GM06990 (cell line): ENCODE results near the gene CDKN2A.

ENCODE experiments used
- DNase-seq: peaks from one replicate; pipeline ENCODE4 v3.0.0-alpha.2; 2011; ENCODE audit not compliant: insufficient read length; ENCODE audit errors: extremely low read depth
- H3K27me3 ChIP-seq: replicated peaks from 2 replicates; pipeline ENCODE4 v1.6.0; 2011; ENCODE audit warnings: low read length; ENCODE audit not compliant: control insufficient read depth, insufficient read depth
- H3K36me3 ChIP-seq: 2 replicates; pipeline ENCODE4 v1.5.1; 2011; ENCODE audit warnings: low read length; ENCODE audit not compliant: control insufficient read depth, insufficient read depth
- H3K4me3 ChIP-seq: replicated peaks from 2 replicates; pipeline ENCODE4 v1.5.1; 2011; ENCODE audit warnings: low read depth, mild to moderate bottlenecking, control low read depth, low read length
- CTCF ChIP-seq: IDR thresholded peaks from 2 replicates; pipeline ENCODE4 v1.5.1; 2011; ENCODE audit warnings: low read length, control low read depth, mild to moderate bottlenecking, inconsistent platforms; ENCODE audit not compliant: insufficient read depth, poor library complexity, severe bottlenecking

The CDKN2A gene

GRCh38 chr9:21936161-21936560 is 58.0 kb downstream of the CDKN2A start:
- Histone ChIP-seq H3K27me3 (no peaks in the 10 kb centered on the region), H3K4me3 (no peak overlapping the region), H3K36me3 (no peaks in the 10 kb centered on the region)
- no peak for DNase-seq
- TF ChIP-seq CTCF = no peak

- no peak for TF ChIP-seq CTCF
- no peak overlapping the region for H3K4me3 ChIP-seq
- H3K36me3 ChIP-seq = no peaks in the 10 kb centered on the region
- no peaks in the 10 kb centered on the region for H3K27me3 ChIP-seq
- no peak for DNase-seq
Observed at GRCh38 chr9:21935631-21936030, 58.6 kb downstream of the CDKN2A start.

- no peak for DNase-seq
- no peaks in the 10 kb centered on the region for H3K36me3 ChIP-seq
- H3K4me3 ChIP-seq = no peak overlapping the region
- no peak for TF ChIP-seq CTCF
- no peaks in the 10 kb centered on the region for H3K27me3 ChIP-seq
Observed at GRCh38 chr9:21933865-21934264, 60.3 kb downstream of the CDKN2A start.

- Histone ChIP-seq H3K36me3 (no peaks in the 10 kb centered on the region), H3K4me3 (no peak overlapping the region), H3K27me3 (no peaks in the 10 kb centered on the region)
- no peak for DNase-seq
- no peak for TF ChIP-seq CTCF
Observed at GRCh38 chr9:21933281-21933680, 60.9 kb downstream of the CDKN2A start.

- Histone ChIP-seq H3K27me3 (no peaks in the 10 kb centered on the region), H3K4me3 (no peak overlapping the region), H3K36me3 (no peaks in the 10 kb centered on the region)
- no peak for TF ChIP-seq CTCF
- DNase-seq = no peak
Observed at GRCh38 chr9:21931428-21931827, 62.8 kb downstream of the CDKN2A start.

- Histone ChIP-seq H3K4me3 (no peak overlapping the region), H3K27me3 (no peaks in the 10 kb centered on the region), H3K36me3 (no peaks in the 10 kb centered on the region)
- no peak for TF ChIP-seq CTCF
- no peak for DNase-seq
Observed at GRCh38 chr9:21927752-21928151, 66.4 kb downstream of the CDKN2A start.
